Uterus (tissue), 2 donors: ENCODE results near the gene CDC42BPG.

Source experiments
- POLR2A ChIP-seq, 2 donors: fragments of 450-650 bp; IDR thresholded peaks; one replicate each; pipeline ENCODE4 v1.6.1; 2016; ENCODE audit warnings: antibody characterized with exemption in 2 of 2, mild to moderate bottlenecking in 1 of 2, moderate library complexity in 1 of 2
- TF ChIP-seq, protein P1 (sequence below), 4 experiments: fragments of 200-600 bp in 2 of 4; fragments of 450-650 bp in 2 of 4; sonication (generic) in 2 of 4; IDR thresholded peaks; one replicate each; pipeline ENCODE4 v1.5.1; 2016 to 2019; ENCODE audit warnings: antibody characterized with exemption in 4 of 4, mild to moderate bottlenecking in 2 of 4, moderate library complexity in 1 of 4

DNA sequence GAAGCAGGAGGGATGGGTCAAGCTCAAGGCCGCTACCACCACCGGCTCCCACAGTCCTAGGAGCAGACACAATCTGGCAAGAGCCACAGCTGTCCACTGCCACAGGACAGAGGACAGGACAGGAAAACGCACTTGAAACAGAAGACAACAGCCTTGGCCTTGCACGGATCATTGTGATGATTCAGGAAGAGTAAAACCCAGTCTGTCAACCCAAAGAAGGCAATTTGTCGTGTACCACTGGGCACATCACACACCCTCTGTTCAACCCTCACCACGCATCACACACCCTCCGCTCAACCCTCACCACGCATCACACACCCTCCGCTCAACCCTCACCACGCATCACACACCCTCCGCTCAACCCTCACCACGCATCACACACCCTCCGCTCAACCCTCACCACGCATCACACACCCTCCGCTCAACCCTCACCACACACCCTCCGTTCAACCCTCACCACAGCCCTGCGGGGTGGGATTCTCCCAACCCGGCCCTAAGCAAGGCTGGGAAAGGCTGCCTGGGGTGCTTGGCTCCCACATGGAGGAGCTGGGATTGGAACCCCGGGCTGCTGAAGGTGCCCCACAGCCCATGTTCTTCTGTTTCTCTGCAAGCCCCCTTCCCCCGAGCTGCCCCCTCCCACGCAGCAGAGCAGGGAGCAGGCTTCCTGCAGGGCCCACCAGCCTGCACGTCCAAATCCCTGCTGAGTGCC lies 11.3 kb upstream of the CDC42BPG start:
- TF ChIP-seq, protein P1, sequence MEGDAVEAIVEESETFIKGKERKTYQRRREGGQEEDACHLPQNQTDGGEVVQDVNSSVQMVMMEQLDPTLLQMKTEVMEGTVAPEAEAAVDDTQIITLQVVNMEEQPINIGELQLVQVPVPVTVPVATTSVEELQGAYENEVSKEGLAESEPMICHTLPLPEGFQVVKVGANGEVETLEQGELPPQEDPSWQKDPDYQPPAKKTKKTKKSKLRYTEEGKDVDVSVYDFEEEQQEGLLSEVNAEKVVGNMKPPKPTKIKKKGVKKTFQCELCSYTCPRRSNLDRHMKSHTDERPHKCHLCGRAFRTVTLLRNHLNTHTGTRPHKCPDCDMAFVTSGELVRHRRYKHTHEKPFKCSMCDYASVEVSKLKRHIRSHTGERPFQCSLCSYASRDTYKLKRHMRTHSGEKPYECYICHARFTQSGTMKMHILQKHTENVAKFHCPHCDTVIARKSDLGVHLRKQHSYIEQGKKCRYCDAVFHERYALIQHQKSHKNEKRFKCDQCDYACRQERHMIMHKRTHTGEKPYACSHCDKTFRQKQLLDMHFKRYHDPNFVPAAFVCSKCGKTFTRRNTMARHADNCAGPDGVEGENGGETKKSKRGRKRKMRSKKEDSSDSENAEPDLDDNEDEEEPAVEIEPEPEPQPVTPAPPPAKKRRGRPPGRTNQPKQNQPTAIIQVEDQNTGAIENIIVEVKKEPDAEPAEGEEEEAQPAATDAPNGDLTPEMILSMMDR (IDR thresholded peaks at IDR 0.05), result no peak
- no peak for TF ChIP-seq POLR2A (IDR thresholded peaks at IDR 0.05)
